PC-3 (cell line): ENCODE results near the gene LTBP4. TPM values are rescaled to one million over a fixed set of nuclear protein-coding genes. Genes with fewer than 3 reads are reported as not detected.

Experiments used
- ATAC-seq: fragments of 200-7000 bp; cut with Tn5 transposase; 2 replicates; pipeline ENCODE4 v1.9.1; 2020; ENCODE audit warnings: mild to moderate bottlenecking, moderate library complexity
- BruUV-seq: library from RNA; stranded (reverse); fragments of 400-500 nt; replicated peaks from 2 replicates; lab custom pipeline; 2021; lab: Mats Ljungman, UMichigan
- CTCF ChIA-PET: fragments of 300-600 bp; sonication (Branson Sonifier 250); formaldehyde crosslinking; loops from one replicate; lab custom pipeline; 2022; ENCODE audit warnings: antibody characterized with exemption; lab: Charles Lee
- POLR2A ChIA-PET: fragments of 300-600 bp; sonication (Branson Sonifier 250); formaldehyde crosslinking; loops from one replicate; lab custom pipeline; 2022; ENCODE audit warnings: antibody characterized with exemption; ENCODE audit not compliant: unreplicated experiment; lab: Charles Lee
- DNase-seq: peaks from one replicate; pipeline ENCODE4 v3.0.0-alpha.2; 2015
- H2AFZ ChIP-seq: fragments of 300-600 bp; sonication (generic); 2 replicates; pipeline ENCODE4 v1.6.0; 2016; ENCODE audit warnings: antibody characterized with exemption, low read length
- H3F3A ChIP-seq: fragments of 300-600 bp; sonication (generic); one replicate; pipeline ENCODE4 v1.6.0; 2017; ENCODE audit warnings: antibody characterized with exemption, low read length, control low read depth, mild to moderate bottlenecking; ENCODE audit not compliant: unreplicated experiment
- H3K27ac ChIP-seq: fragments of 300-600 bp; sonication (generic); 2 replicates; pipeline ENCODE4 v1.5.1; 2016; ENCODE audit warnings: mild to moderate bottlenecking, low read length
- H3K27me3 ChIP-seq: fragments of 300-600 bp; sonication (generic); 2 replicates; pipeline ENCODE4 v1.6.1; 2016; ENCODE audit warnings: low read length, mixed read lengths
- H3K36me3 ChIP-seq: fragments of 300-600 bp; sonication (generic); 2 replicates; pipeline ENCODE4 v1.6.1; 2016; ENCODE audit warnings: low read depth, mixed run types, low read length, mixed read lengths
- H3K4me1 ChIP-seq: fragments of 300-600 bp; sonication (generic); 2 replicates; pipeline ENCODE4 v1.5.1; 2016; ENCODE audit warnings: low read length; ENCODE audit not compliant: insufficient read depth
- H3K4me2 ChIP-seq: fragments of 300-600 bp; sonication (generic); 2 replicates; pipeline ENCODE4 v1.6.0; 2016; ENCODE audit warnings: low read length
- H3K4me3 ChIP-seq: fragments of 300-600 bp; sonication (generic); 2 replicates; pipeline ENCODE4 v1.5.1; 2016; ENCODE audit warnings: mild to moderate bottlenecking, low read length, mixed read lengths
- H3K79me2 ChIP-seq: fragments of 300-600 bp; sonication (generic); 2 replicates; pipeline ENCODE4 v1.6.1; 2017; ENCODE audit warnings: low read length, mixed read lengths
- H3K9ac ChIP-seq: fragments of 300-600 bp; sonication (generic); 2 replicates; pipeline ENCODE4 v1.6.0; 2016; ENCODE audit warnings: mild to moderate bottlenecking, low read length
- H3K9me2 ChIP-seq: fragments of 300-600 bp; sonication (generic); replicated peaks from 2 replicates; pipeline ENCODE4 v1.6.1; 2016; ENCODE audit warnings: mixed run types, low read length, mixed read lengths
- H3K9me3 ChIP-seq: fragments of 300-600 bp; sonication (generic); 2 replicates; pipeline ENCODE4 v1.6.1; 2016; ENCODE audit warnings: low read length, mixed read lengths
- H4K20me1 ChIP-seq: fragments of 300-600 bp; sonication (generic); 2 replicates; pipeline ENCODE4 v1.6.1; 2016; ENCODE audit warnings: low read length, mixed read lengths
- CTCF ChIP-seq: fragments of 300-600 bp; sonication (generic); conservative IDR thresholded peaks from 2 replicates; pipeline ENCODE4 v1.5.1; 2017; ENCODE audit warnings: antibody characterized with exemption, low read depth, mild to moderate bottlenecking, low read length
- EZH2 ChIP-seq: fragments of 300-600 bp; sonication (generic); IDR thresholded peaks from one replicate; pipeline ENCODE4 v1.6.1; 2017; ENCODE audit warnings: antibody characterized with exemption, mild to moderate bottlenecking, low read length; ENCODE audit not compliant: unreplicated experiment
- EZH2phosphoT487 ChIP-seq: fragments of 300-600 bp; sonication (generic); IDR thresholded peaks from 2 replicates; pipeline ENCODE4 v1.6.1; 2018; ENCODE audit warnings: mild to moderate bottlenecking, antibody characterized with exemption, low read length, borderline replicate concordance
- intact Hi-C: fragments of 100-400 bp; cut with micrococcal nuclease; formaldehyde crosslinking; loops from 2 replicates; pipeline ENCODE4 v1.9.0; 2023
- total RNA-seq: library from RNA; depleted of rRNA; stranded (reverse); fragments of >200 nt; gene quantifications from 2 replicates; pipeline ENCODE4 v1.2.3, GENCODE V29; 2014

LTBP4 gene
- total RNA-seq, 1 experiment from 2014 or later: 8.9 TPM

DNA sequence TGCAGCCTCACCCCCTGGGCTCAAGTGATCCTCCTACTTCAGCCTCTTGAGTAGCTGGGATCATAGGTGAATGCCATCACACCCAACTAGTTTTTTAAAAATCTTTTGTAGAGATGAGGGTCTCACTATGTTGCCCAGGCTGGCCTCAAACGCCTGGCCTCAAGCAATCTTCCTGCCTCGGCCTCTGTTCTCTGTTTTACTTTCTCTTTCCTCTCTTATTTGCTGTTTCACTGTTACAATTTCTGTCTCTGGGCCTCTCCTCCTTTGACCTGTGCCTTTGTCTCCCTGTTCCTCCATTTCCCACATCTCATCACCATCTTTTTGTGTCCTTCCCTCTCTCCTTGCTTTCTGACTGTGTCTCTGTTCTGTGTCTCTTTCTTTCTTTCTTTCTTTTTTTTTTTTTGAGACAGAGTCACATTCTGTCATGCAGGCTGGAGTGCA is 15.2 kb upstream of the LTBP4 start:
- Histone ChIP-seq H3K4me1 (no peaks in the 10 kb centered on the region), H2AFZ (no peak overlapping the region), H3K9ac (no peak overlapping the region), H3K36me3 (no peaks in the 10 kb centered on the region), H3K4me3 (no peak overlapping the region), H3F3A (no peaks in the 10 kb centered on the region), H3K9me3 (no peaks in the 10 kb centered on the region), H3K4me2 (no peak overlapping the region), H4K20me1 (no peaks in the 10 kb centered on the region), H3K27me3 (no peaks in the 10 kb centered on the region), H3K79me2 (no peaks in the 10 kb centered on the region), H3K9me2 (no peaks in the 10 kb centered on the region), H3K27ac (no peak overlapping the region)
- TF ChIP-seq EZH2: no peak
- TF ChIP-seq CTCF: no peak
- TF ChIP-seq EZH2phosphoT487: no peak
- POLR2A ChIA-PET: no interaction called here
- intact Hi-C loops: no loop called here
- DNase-seq (no peak), ATAC-seq (no peak)
- BruUV-seq: no TSS peak
- CTCF ChIA-PET: no interaction called here

- Histone ChIP-seq H2AFZ (no peak overlapping the region), H3K9ac (no peak overlapping the region), H4K20me1 (no peaks in the 10 kb centered on the region), H3K9me2 (no peaks in the 10 kb centered on the region), H3K9me3 (no peaks in the 10 kb centered on the region), H3K27ac (no peak overlapping the region), H3F3A (no peaks in the 10 kb centered on the region), H3K4me3 (no peak overlapping the region), H3K4me1 (no peaks in the 10 kb centered on the region), H3K27me3 (no peaks in the 10 kb centered on the region), H3K79me2 (no peaks in the 10 kb centered on the region), H3K36me3 (no peaks in the 10 kb centered on the region), H3K4me2 (no peak overlapping the region)
- intact Hi-C loops: no loop called here
- POLR2A ChIA-PET: no interaction called here
- no peak for TF ChIP-seq EZH2
- no peak for TF ChIP-seq CTCF
- no peak for TF ChIP-seq EZH2phosphoT487
- CTCF ChIA-PET: no interaction called here
- BruUV-seq: no TSS peak
- ATAC-seq (no peak), DNase-seq (no peak)
Observed at GRCh38 chr19:40586611-40587010, 14.6 kb upstream of the LTBP4 start.

DNA sequence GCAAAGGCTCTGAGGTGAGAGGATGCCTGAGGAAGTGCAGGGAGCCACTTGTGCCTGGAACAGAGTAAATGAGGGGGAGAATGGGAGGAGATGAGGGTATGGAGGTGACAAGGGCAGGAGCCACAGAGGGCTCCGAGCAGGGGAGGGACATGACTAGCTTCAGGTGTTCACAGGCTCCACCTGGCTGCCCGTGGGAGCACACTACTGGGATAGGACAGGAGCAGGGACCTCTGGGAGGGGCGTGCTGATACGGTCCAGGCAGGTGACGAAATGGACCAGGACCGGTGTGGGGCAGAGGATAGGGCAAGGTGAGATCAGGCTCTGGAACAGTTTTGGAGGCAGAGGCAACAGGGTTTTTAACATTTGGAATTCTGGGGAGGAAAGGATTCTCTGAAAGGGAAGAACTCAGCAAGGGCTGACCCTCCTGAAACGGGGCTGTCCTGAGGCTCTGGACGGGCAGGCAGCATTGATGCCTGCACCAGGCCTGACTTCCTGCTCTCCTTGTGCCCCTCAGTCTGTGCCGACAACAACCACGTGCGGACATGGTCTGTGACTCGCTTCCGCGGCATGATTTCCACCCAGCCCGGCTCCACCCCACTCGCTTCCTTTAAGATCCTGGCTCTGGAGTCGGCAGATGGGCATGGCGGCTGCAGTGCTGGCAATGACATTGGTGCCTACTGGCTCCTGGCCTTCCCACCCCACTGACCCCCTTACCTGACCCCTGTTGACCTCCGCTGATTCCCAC is 12.9 kb upstream of the LTBP4 start:
- H3K27ac ChIP-seq: no peak overlapping the region
- intact Hi-C loops: no loop called here

More for the DNA sequence above, 12.9 kb upstream of the LTBP4 start:
- H2AFZ ChIP-seq: no peak overlapping the region
- TF ChIP-seq EZH2 (no peak), EZH2phosphoT487 (no peak), CTCF (no peak)
- no peaks in the 10 kb centered on the region for H3K79me2 ChIP-seq
- no peaks in the 10 kb centered on the region for H3K36me3 ChIP-seq
- ATAC-seq: no peak
- H3K4me2 ChIP-seq: no peak overlapping the region
- H3K27me3 ChIP-seq: no peaks in the 10 kb centered on the region
- CTCF ChIA-PET: no interaction called here
- BruUV-seq: no TSS peak
- no peaks in the 10 kb centered on the region for H3K9me2 ChIP-seq
- H3K9ac ChIP-seq: no peak overlapping the region
- H3K4me3 ChIP-seq: no peak overlapping the region
- no peaks in the 10 kb centered on the region for H3F3A ChIP-seq
- no peak for DNase-seq
- H3K4me1 ChIP-seq: no peaks in the 10 kb centered on the region
- no peaks in the 10 kb centered on the region for H4K20me1 ChIP-seq
- POLR2A ChIA-PET: no interaction called here
- no peaks in the 10 kb centered on the region for H3K9me3 ChIP-seq
